Measurements from ENCODE around the gene ABCB11. TPM values are rescaled to one million over a fixed set of nuclear protein-coding genes. Genes with fewer than 3 reads are reported as not detected.
A peak's percentile ranks its signal among the peaks of the same experiment; 100 is the strongest.

The ABCB11 gene
- total RNA-seq, 1 experiment from 2014 or later = 0.11 TPM

- ChIA-PET POLR2A (ENCODE audit: unreplicated experiment) (no interaction called here), CTCF (no interaction called here)
- peak overlapping the region; percentile 55 for H3K4me3 ChIP-seq (ENCODE audit: low read length)
- no peaks in the 10 kb centered on the region for H3K4me1 ChIP-seq (ENCODE audit: insufficient read depth, low read length)
- no peak overlapping the region for H3K9ac ChIP-seq (ENCODE audit: low read length)
- no peaks in the 10 kb centered on the region for H3K9me2 ChIP-seq (replicated peaks; ENCODE audit: low read length)
- H3K79me2 ChIP-seq (ENCODE audit: low read length) = no peaks in the 10 kb centered on the region
- ATAC-seq (peak; percentile 33), DNase-seq (no peak)
- peak overlapping the region; percentile 79 for H3K4me2 ChIP-seq (ENCODE audit: low read length)
- no peak overlapping the region for H3K27ac ChIP-seq (ENCODE audit: low read length)
- TF ChIP-seq EZH2phosphoT487 (IDR thresholded peaks at IDR 0.05; ENCODE audit: borderline replicate concordance, low read length) (no peak), CTCF (conservative IDR thresholded peaks at IDR 0.05; ENCODE audit: low read depth, low read length) (no peak), EZH2 (IDR thresholded peaks at IDR 0.05; ENCODE audit: low read length, unreplicated experiment) (no peak)
- H3K36me3 ChIP-seq (ENCODE audit: low read depth, low read length) = no peaks in the 10 kb centered on the region
- H3F3A ChIP-seq (ENCODE audit: low read length, unreplicated experiment) = no peaks in the 10 kb centered on the region
- H2AFZ ChIP-seq (ENCODE audit: low read length) = 0 out of 2 replicates have a peak overlapping the region, but pooled peaks have one; percentile 67
- no peaks in the 10 kb centered on the region for H3K9me3 ChIP-seq (ENCODE audit: low read length)
- BruUV-seq (replicated peaks) = no TSS peak
- H4K20me1 ChIP-seq (ENCODE audit: low read length) = no peaks in the 10 kb centered on the region
- intact Hi-C loops (cut with micrococcal nuclease) = no loop called here
- H3K27me3 ChIP-seq (ENCODE audit: low read length) = peaks cover 80% of the 10 kb centered on the region
These were observed 118.7 kb downstream of the ABCB11 start for GRCh38 chr2:168912466-168912865.

- Histone ChIP-seq H3K27me3 (ENCODE audit: low read length) (peaks cover 85% of the 10 kb centered on the region), H3K9ac (ENCODE audit: low read length) (no peak overlapping the region), H3K79me2 (ENCODE audit: low read length) (no peaks in the 10 kb centered on the region), H3F3A (ENCODE audit: low read length, unreplicated experiment) (no peaks in the 10 kb centered on the region), H2AFZ (ENCODE audit: low read length) (no peak overlapping the region), H3K9me3 (ENCODE audit: low read length) (no peaks in the 10 kb centered on the region), H3K27ac (ENCODE audit: low read length) (no peak overlapping the region), H3K4me2 (ENCODE audit: low read length) (no peak overlapping the region), H3K36me3 (ENCODE audit: low read depth, low read length) (no peaks in the 10 kb centered on the region), H3K9me2 (replicated peaks; ENCODE audit: low read length) (no peaks in the 10 kb centered on the region), H3K4me3 (ENCODE audit: low read length) (no peak overlapping the region), H3K4me1 (ENCODE audit: insufficient read depth, low read length) (no peaks in the 10 kb centered on the region), H4K20me1 (ENCODE audit: low read length) (no peaks in the 10 kb centered on the region)
- DNase-seq (no peak), ATAC-seq (no peak)
- intact Hi-C loops (cut with micrococcal nuclease) = no loop called here
- TF ChIP-seq CTCF (conservative IDR thresholded peaks at IDR 0.05; ENCODE audit: low read depth, low read length) (no peak), EZH2 (IDR thresholded peaks at IDR 0.05; ENCODE audit: low read length, unreplicated experiment) (no peak), EZH2phosphoT487 (IDR thresholded peaks at IDR 0.05; ENCODE audit: borderline replicate concordance, low read length) (no peak)
- POLR2A ChIA-PET (ENCODE audit: unreplicated experiment) = no interaction called here
- CTCF ChIA-PET = no interaction called here
- BruUV-seq (replicated peaks) = no TSS peak
These were observed 120.8 kb downstream of the ABCB11 start for GRCh38 chr2:168910330-168910729.

- no peaks in the 10 kb centered on the region for H3K79me2 ChIP-seq (ENCODE audit: low read length)
- H3K9ac ChIP-seq (ENCODE audit: low read length) = no peak overlapping the region
- no peaks in the 10 kb centered on the region for H3F3A ChIP-seq (ENCODE audit: low read length, unreplicated experiment)
- H3K4me3 ChIP-seq (ENCODE audit: low read length) = no peak overlapping the region
- DNase-seq (no peak), ATAC-seq (no peak)
- no peak overlapping the region for H3K4me2 ChIP-seq (ENCODE audit: low read length)
- BruUV-seq (replicated peaks) = no TSS peak
- ChIA-PET CTCF (no interaction called here), POLR2A (ENCODE audit: unreplicated experiment) (no interaction called here)
- no peaks in the 10 kb centered on the region for H3K9me2 ChIP-seq (replicated peaks; ENCODE audit: low read length)
- H2AFZ ChIP-seq (ENCODE audit: low read length) = no peak overlapping the region
- H4K20me1 ChIP-seq (ENCODE audit: low read length) = no peaks in the 10 kb centered on the region
- peaks cover 89% of the 10 kb centered on the region for H3K27me3 ChIP-seq (ENCODE audit: low read length)
- H3K27ac ChIP-seq (ENCODE audit: low read length) = no peak overlapping the region
- no peak for TF ChIP-seq CTCF (conservative IDR thresholded peaks at IDR 0.05; ENCODE audit: low read depth, low read length)
- no peak for TF ChIP-seq EZH2 (IDR thresholded peaks at IDR 0.05; ENCODE audit: low read length, unreplicated experiment)
- TF ChIP-seq EZH2phosphoT487 (IDR thresholded peaks at IDR 0.05; ENCODE audit: borderline replicate concordance, low read length) = no peak
- H3K9me3 ChIP-seq (ENCODE audit: low read length) = no peaks in the 10 kb centered on the region
- no peaks in the 10 kb centered on the region for H3K4me1 ChIP-seq (ENCODE audit: insufficient read depth, low read length)
- no peaks in the 10 kb centered on the region for H3K36me3 ChIP-seq (ENCODE audit: low read depth, low read length)
- intact Hi-C loops (cut with micrococcal nuclease) = no loop called here
These were observed 123.0 kb downstream of the ABCB11 start for GRCh38 chr2:168907940-168908662.
